ENCODE results near the gene RHOBTB3. TPM values are rescaled to one million over a fixed set of nuclear protein-coding genes. Genes with fewer than 3 reads are reported as not detected.

Gene RHOBTB3
- total RNA-seq, 1 donor from 2014 or later: 21.6 TPM

DNA sequence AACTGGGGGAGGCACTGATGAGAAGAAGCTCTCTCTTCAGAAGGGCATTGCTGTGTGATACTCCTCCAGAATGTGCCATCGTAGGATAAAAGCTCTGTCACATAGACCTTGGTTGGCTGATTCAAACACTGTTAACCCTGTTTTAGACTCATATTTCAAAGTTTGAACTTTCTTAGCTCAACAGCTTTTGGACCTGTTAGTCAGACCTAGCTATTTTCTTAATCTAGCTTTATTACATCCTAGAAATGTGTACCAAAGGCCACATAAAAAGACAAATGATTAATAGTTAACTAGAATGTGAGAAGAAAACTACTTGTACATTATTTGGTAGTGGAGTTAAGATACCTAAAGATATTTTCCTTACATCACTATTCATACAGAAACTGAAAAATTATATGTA lies 4.3 kb downstream of the RHOBTB3 start:
- no peak for FAIRE-seq
- no peak overlapping the region for H3K4me3 ChIP-seq (ENCODE audit: low read depth, low read length)

DNA sequence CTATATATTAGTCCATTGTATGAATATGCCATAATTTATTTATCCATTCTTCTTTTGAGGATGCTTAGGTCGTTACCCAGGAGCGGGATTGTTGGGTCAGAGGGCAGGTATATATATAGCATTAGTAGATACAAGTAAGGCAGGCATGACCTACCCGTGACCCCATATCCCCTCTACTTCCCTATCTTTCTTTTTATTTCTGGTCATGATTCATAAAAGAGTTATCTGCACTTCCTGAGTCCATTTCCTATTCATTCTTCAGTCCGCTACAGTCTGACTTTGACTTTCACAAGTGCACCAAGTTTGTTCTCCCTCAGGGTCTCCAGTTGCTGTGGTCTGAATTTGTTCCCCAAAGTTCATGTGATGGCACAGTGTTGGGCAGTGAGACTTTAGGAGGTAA lies 6.9 kb downstream of the RHOBTB3 start:
- TF ChIP-seq, protein P1, sequence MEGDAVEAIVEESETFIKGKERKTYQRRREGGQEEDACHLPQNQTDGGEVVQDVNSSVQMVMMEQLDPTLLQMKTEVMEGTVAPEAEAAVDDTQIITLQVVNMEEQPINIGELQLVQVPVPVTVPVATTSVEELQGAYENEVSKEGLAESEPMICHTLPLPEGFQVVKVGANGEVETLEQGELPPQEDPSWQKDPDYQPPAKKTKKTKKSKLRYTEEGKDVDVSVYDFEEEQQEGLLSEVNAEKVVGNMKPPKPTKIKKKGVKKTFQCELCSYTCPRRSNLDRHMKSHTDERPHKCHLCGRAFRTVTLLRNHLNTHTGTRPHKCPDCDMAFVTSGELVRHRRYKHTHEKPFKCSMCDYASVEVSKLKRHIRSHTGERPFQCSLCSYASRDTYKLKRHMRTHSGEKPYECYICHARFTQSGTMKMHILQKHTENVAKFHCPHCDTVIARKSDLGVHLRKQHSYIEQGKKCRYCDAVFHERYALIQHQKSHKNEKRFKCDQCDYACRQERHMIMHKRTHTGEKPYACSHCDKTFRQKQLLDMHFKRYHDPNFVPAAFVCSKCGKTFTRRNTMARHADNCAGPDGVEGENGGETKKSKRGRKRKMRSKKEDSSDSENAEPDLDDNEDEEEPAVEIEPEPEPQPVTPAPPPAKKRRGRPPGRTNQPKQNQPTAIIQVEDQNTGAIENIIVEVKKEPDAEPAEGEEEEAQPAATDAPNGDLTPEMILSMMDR (IDR thresholded peaks at IDR 0.05; ENCODE audit: insufficient read depth, low read length, severe bottlenecking): no peak
- DNase-seq (ENCODE audit: low read depth): no peak
- FAIRE-seq: no peak
- Histone ChIP-seq H3K36me3 (ENCODE audit: control insufficient read depth, insufficient read depth, low read length) (no peaks in the 10 kb centered on the region), H3K4me3 (ENCODE audit: low read depth, low read length) (no peak overlapping the region), H3K27me3 (ENCODE audit: control insufficient read depth, insufficient read depth, low read length) (no peaks in the 10 kb centered on the region)

More for the DNA sequence above, 4.3 kb downstream of the RHOBTB3 start:
- no peaks in the 10 kb centered on the region for H3K27me3 ChIP-seq (ENCODE audit: control insufficient read depth, insufficient read depth, low read length)
- TF ChIP-seq, protein P1 (IDR thresholded peaks at IDR 0.05; ENCODE audit: insufficient read depth, low read length, severe bottlenecking): no peak
- H3K36me3 ChIP-seq (ENCODE audit: control insufficient read depth, insufficient read depth, low read length): no peaks in the 10 kb centered on the region
- no peak for DNase-seq (ENCODE audit: low read depth)

DNA sequence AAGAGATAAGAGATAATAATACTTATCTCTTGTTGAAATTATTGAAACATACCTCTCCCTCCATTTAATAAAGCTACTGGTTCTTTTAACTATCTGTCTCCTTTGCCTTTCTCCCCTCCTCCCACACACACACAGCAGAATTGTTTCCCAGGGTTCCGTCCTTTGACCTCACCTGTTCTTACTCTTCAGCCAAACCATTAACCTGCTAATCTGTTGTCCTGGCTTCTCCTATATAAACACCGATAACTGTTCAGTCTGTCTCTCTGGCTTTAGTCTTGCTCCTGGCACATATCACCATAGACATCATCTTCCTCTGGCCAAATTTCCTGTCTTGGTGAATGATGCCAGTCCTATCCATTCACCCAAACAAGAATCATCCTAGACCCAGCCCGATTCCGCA lies 7.7 kb downstream of the RHOBTB3 start:
- no peak for FAIRE-seq
- Histone ChIP-seq H3K36me3 (ENCODE audit: control insufficient read depth, insufficient read depth, low read length) (no peaks in the 10 kb centered on the region), H3K27me3 (ENCODE audit: control insufficient read depth, insufficient read depth, low read length) (no peaks in the 10 kb centered on the region), H3K4me3 (ENCODE audit: low read depth, low read length) (no peak overlapping the region)
- DNase-seq (ENCODE audit: low read depth): no peak
- TF ChIP-seq, protein P1 (IDR thresholded peaks at IDR 0.05; ENCODE audit: insufficient read depth, low read length, severe bottlenecking): no peak

DNA sequence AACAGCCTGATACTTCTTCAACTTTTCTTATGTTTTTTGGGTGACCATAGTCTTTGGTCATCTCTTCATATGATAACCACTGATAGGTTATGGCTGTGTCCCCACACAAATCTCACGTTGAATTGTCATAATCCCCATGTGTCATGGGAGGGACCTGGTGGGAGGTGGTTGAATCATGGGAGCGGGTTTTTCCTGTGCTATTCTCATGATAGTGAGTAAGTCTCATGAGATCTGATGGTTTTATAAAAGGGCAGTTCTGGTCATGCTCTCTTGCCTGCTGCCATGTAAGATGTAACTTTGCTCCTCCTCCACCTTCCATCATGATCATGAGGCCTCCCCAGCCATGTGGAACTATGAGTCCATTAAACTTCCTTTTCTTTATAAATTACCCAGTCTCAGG lies 8.7 kb downstream of the RHOBTB3 start:
- TF ChIP-seq, protein P1 (IDR thresholded peaks at IDR 0.05; ENCODE audit: insufficient read depth, low read length, severe bottlenecking): no peak
- H3K4me3 ChIP-seq (ENCODE audit: low read depth, low read length): no peak overlapping the region
- DNase-seq (ENCODE audit: low read depth) (no peak), FAIRE-seq (no peak)
- no peaks in the 10 kb centered on the region for H3K27me3 ChIP-seq (ENCODE audit: control insufficient read depth, insufficient read depth, low read length)
- no peaks in the 10 kb centered on the region for H3K36me3 ChIP-seq (ENCODE audit: control insufficient read depth, insufficient read depth, low read length)

DNA sequence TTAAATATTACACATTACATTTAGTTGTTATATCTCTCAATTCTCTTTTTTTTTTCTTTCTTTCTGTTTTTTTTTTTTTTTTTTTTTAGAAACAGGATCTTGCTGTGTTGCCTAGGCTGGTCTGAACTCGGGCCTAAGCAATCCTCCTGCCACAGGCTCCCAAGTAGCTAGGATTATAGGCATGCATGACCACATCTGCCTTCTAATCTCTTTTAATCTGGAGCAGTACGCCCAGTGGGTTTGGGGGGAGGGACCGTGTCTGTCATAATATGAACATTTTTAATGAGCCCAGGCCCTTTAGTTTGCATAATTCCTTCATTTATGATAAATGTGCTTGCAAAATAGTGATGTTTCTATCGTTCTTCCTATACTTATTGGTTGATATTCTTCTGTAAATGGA lies 10.3 kb downstream of the RHOBTB3 start:
- no peaks in the 10 kb centered on the region for H3K27me3 ChIP-seq (ENCODE audit: control insufficient read depth, insufficient read depth, low read length)
- DNase-seq (ENCODE audit: low read depth) (no peak), FAIRE-seq (no peak)
- TF ChIP-seq, protein P1 (IDR thresholded peaks at IDR 0.05; ENCODE audit: insufficient read depth, low read length, severe bottlenecking): no peak
- H3K36me3 ChIP-seq (ENCODE audit: control insufficient read depth, insufficient read depth, low read length): no peaks in the 10 kb centered on the region
- no peak overlapping the region for H3K4me3 ChIP-seq (ENCODE audit: low read depth, low read length)

DNA sequence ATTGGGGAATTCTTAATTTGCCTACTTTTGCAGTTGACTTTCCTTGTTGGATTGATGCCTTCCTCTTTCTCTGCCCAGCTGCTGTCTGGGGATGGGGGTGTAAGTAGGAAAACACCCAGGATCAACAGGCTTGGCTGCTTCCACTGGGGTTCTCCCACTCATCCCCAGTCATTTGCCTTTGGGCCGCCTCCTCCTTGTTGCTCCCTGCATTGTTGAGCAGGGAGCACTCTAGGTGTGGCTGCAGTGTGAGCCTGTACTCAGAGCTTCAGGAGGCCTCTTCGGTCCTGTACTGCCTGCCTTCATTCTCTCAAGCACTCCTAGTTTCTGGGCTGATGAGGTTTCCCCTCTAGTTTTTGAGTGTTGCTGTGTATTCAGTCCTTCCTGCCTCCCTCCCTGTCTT lies 12.1 kb downstream of the RHOBTB3 start:
- H3K27me3 ChIP-seq (ENCODE audit: control insufficient read depth, insufficient read depth, low read length): no peaks in the 10 kb centered on the region
- FAIRE-seq: no peak
- TF ChIP-seq, protein P1 (IDR thresholded peaks at IDR 0.05; ENCODE audit: insufficient read depth, low read length, severe bottlenecking): no peak
- H3K36me3 ChIP-seq (ENCODE audit: control insufficient read depth, insufficient read depth, low read length): peaks cover 3% of the 10 kb centered on the region
- H3K4me3 ChIP-seq (ENCODE audit: low read depth, low read length): no peak overlapping the region
- DNase-seq (ENCODE audit: low read depth): peak; percentile 19
